ENCODE results near the gene RAB27A. TPM values are rescaled to one million over a fixed set of nuclear protein-coding genes. Genes with fewer than 3 reads are reported as not detected.

Gene RAB27A
- total and polyA plus RNA-seq, 2 experiments from 2014 or later: 3.2 to 5.8 TPM

GRCh38 chr15:55322467-55322866 lies 32.9 kb upstream of the RAB27A start (continued):
- TF ChIP-seq, protein P1, sequence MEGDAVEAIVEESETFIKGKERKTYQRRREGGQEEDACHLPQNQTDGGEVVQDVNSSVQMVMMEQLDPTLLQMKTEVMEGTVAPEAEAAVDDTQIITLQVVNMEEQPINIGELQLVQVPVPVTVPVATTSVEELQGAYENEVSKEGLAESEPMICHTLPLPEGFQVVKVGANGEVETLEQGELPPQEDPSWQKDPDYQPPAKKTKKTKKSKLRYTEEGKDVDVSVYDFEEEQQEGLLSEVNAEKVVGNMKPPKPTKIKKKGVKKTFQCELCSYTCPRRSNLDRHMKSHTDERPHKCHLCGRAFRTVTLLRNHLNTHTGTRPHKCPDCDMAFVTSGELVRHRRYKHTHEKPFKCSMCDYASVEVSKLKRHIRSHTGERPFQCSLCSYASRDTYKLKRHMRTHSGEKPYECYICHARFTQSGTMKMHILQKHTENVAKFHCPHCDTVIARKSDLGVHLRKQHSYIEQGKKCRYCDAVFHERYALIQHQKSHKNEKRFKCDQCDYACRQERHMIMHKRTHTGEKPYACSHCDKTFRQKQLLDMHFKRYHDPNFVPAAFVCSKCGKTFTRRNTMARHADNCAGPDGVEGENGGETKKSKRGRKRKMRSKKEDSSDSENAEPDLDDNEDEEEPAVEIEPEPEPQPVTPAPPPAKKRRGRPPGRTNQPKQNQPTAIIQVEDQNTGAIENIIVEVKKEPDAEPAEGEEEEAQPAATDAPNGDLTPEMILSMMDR (conservative IDR thresholded peaks at IDR 0.05; ENCODE audit: low read depth in 2 of 2): no peak
- TF ChIP-seq JUNB (IDR thresholded peaks at IDR 0.05; ENCODE audit: unreplicated experiment) (no peak), STAT1 (IDR thresholded peaks at IDR 0.05; ENCODE audit: unreplicated experiment) (no peak), CREB1 (CRISPR knock-in tag; IDR thresholded peaks at IDR 0.05; ENCODE audit: low read depth) (no peak), ZNF331 (CRISPR knock-in tag; IDR thresholded peaks at IDR 0.05; ENCODE audit: low read depth) (no peak), EZH2phosphoT487 (IDR thresholded peaks at IDR 0.05; ENCODE audit: unreplicated experiment) (no peak), EZH2 (IDR thresholded peaks at IDR 0.05; ENCODE audit: low read depth, unreplicated experiment) (no peak)
- TF ChIP-seq, protein P2, sequence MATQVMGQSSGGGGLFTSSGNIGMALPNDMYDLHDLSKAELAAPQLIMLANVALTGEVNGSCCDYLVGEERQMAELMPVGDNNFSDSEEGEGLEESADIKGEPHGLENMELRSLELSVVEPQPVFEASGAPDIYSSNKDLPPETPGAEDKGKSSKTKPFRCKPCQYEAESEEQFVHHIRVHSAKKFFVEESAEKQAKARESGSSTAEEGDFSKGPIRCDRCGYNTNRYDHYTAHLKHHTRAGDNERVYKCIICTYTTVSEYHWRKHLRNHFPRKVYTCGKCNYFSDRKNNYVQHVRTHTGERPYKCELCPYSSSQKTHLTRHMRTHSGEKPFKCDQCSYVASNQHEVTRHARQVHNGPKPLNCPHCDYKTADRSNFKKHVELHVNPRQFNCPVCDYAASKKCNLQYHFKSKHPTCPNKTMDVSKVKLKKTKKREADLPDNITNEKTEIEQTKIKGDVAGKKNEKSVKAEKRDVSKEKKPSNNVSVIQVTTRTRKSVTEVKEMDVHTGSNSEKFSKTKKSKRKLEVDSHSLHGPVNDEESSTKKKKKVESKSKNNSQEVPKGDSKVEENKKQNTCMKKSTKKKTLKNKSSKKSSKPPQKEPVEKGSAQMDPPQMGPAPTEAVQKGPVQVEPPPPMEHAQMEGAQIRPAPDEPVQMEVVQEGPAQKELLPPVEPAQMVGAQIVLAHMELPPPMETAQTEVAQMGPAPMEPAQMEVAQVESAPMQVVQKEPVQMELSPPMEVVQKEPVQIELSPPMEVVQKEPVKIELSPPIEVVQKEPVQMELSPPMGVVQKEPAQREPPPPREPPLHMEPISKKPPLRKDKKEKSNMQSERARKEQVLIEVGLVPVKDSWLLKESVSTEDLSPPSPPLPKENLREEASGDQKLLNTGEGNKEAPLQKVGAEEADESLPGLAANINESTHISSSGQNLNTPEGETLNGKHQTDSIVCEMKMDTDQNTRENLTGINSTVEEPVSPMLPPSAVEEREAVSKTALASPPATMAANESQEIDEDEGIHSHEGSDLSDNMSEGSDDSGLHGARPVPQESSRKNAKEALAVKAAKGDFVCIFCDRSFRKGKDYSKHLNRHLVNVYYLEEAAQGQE (IDR thresholded peaks at IDR 0.05; ENCODE audit: unreplicated experiment): no peak

DNA sequence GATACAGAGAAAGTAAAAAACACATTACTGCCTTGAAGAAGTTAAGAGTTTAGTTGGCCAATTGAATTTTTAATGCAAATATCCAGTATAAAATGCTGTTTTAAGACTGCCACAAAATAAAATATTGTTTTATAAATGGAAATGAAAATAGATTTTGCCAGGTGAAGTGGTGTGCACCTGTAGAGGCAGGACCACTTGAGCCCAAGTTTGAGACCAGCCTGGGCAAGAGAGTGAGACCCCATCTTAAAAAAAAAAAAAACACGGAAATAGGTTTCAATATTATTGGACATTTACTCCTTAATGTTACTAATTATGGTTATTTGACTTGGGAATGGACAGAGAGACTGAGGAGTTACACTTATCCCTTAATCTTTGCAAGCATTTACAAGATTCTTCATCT lies 31.4 kb upstream of the RAB27A start:
- H3K4me1 Mint-ChIP-seq: peaks cover 16% of the 10 kb centered on the region
- peaks cover 11% of the 10 kb centered on the region for H3K79me2 ChIP-seq (replicated peaks; ENCODE audit: insufficient read depth)
- H3K4me3 ChIP-seq: no peak overlapping the region
- no peaks in the 10 kb centered on the region for H3K27me3 ChIP-seq (ENCODE audit: insufficient read depth)
- peaks cover 11% of the 10 kb centered on the region; the same call in 1 of the 2 replicates for H3K4me1 ChIP-seq (ENCODE audit: insufficient read depth)
- H3F3A ChIP-seq (replicated peaks; ENCODE audit: low read depth): no peaks in the 10 kb centered on the region
- no peak for DNase-seq (ENCODE audit: low spot score)
- no peak overlapping the region for H2AFZ ChIP-seq
- no peak overlapping the region for H3K4me3 Mint-ChIP-seq
- no peaks in the 10 kb centered on the region for H3K36me3 ChIP-seq (ENCODE audit: insufficient read depth)
- H3K36me3 Mint-ChIP-seq (ENCODE audit: low read depth): no peaks in the 10 kb centered on the region
- no peak overlapping the region for H3K27ac Mint-ChIP-seq
- H3K9me3 Mint-ChIP-seq: no peaks in the 10 kb centered on the region; the same call in 2 of the 3 replicates
- H4K20me1 ChIP-seq (replicated peaks; ENCODE audit: insufficient read depth): no peaks in the 10 kb centered on the region
- H3K9me2 ChIP-seq (ENCODE audit: insufficient read depth): no peaks in the 10 kb centered on the region
- no peak for ATAC-seq
- H3K4me2 ChIP-seq: no peak overlapping the region
- H3K27ac ChIP-seq (ENCODE audit: low read depth): no peak overlapping the region
- H3K27me3 Mint-ChIP-seq (ENCODE audit: insufficient read depth, low read depth, poor library complexity): peaks cover 3% of the 10 kb centered on the region
- TF ChIP-seq, protein P2 (IDR thresholded peaks at IDR 0.05; ENCODE audit: unreplicated experiment): no peak
- TF ChIP-seq POLR2AphosphoS5 (IDR thresholded peaks at IDR 0.05; ENCODE audit: low read depth): no peak
- TF ChIP-seq, protein P1 (conservative IDR thresholded peaks at IDR 0.05; ENCODE audit: low read depth in 2 of 2): no peak
- TF ChIP-seq EZH2 (IDR thresholded peaks at IDR 0.05; ENCODE audit: low read depth, unreplicated experiment): no peak
- no peak for TF ChIP-seq CREB1 (CRISPR knock-in tag; IDR thresholded peaks at IDR 0.05; ENCODE audit: low read depth)
